ENCODE data around the gene NPY4R.
"Not testable (repeated sequence)": the region's sequence is repeated elsewhere in the genome, so short reads cannot be mapped to it uniquely, and the experiment has no call there.

NPY4R gene

DNA sequence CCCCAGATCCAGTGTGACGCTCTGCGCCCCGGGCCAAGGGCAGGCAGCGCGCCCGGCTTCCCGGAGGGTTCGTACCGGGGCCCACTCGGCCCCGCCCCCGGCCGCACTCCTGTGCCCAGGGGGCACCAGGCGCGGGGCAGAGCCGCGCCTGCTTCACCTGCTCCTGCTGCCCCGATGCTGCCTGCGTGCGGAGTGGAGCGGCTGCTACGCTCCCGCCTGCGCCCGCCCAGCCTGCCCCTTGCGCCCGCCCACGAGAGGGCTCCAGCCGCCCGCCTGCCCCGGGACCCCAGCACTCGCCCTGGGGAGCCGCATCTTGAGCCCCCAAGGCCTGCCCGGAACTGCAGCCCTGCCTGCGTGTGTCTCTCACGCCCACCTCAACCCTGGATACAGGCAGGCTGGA is at the start of gene NPY4R:
TSS of gene NPY4R (minus strand) at position 194 of the 400 bp plus-strand sequence. CDS start 3,323 bp downstream, outside the sequence.
- DNase-seq (ENCODE audit: low spot score); H3K27me3 ChIP-seq (ENCODE audit: insufficient read depth, poor library complexity, severe bottlenecking); H3K4me3 ChIP-seq (ENCODE audit: severe bottlenecking); H3K36me3 ChIP-seq (ENCODE audit: low read depth); H3K4me1 ChIP-seq (ENCODE audit: insufficient read depth, poor library complexity, severe bottlenecking); H3K9me3 ChIP-seq (ENCODE audit: severe bottlenecking); H3K27ac ChIP-seq (ENCODE audit: poor library complexity, severe bottlenecking): not testable (repeated sequence)
- peak; percentile 34; the same call in 2 of the 3 replicates for ATAC-seq (ENCODE audit: low read depth)

DNA sequence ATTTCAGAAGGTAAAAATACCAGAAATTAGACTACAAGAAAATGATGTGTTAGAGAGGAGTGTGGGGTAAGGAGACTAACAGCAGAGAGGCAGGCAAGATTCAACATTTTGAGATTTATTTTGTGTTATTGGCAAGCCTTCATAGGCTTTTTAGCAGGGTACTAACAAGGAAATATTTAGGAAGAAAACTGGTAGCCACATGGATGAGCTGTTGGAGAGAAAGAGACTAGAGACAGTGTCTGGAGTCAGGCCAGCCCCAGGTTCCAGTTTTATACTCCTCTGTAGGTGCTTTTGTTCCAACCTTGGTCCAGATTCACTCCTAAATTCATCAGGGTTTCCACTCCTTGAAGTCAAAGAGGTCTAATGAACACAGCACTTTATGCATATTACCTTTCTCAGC is 49.6 kb upstream of the NPY4R start:
- TF ChIP-seq CTCF (IDR thresholded peaks at IDR 0.05; ENCODE audit: poor library complexity, severe bottlenecking) = no peak
- H3K4me1 ChIP-seq (ENCODE audit: insufficient read depth, poor library complexity, severe bottlenecking) = peaks cover 3% of the 10 kb centered on the region
- H3K4me3 ChIP-seq (ENCODE audit: severe bottlenecking) = no peak overlapping the region
- H3K27me3 ChIP-seq (ENCODE audit: insufficient read depth, poor library complexity, severe bottlenecking) = no peaks in the 10 kb centered on the region
- H3K9me3 ChIP-seq (ENCODE audit: severe bottlenecking) = no peaks in the 10 kb centered on the region
- ATAC-seq (ENCODE audit: low read depth) = no peak
- no peak overlapping the region for H3K27ac ChIP-seq (ENCODE audit: poor library complexity, severe bottlenecking)
- DNase-seq (ENCODE audit: low spot score) = no peak
- H3K36me3 ChIP-seq (ENCODE audit: low read depth) = no peaks in the 10 kb centered on the region

- no peak for DNase-seq (ENCODE audit: low spot score)
- Histone ChIP-seq H3K4me3 (ENCODE audit: severe bottlenecking) (no peak overlapping the region), H3K4me1 (ENCODE audit: insufficient read depth, poor library complexity, severe bottlenecking) (peaks cover 3% of the 10 kb centered on the region), H3K27me3 (ENCODE audit: insufficient read depth, poor library complexity, severe bottlenecking) (no peaks in the 10 kb centered on the region), H3K36me3 (ENCODE audit: low read depth) (no peaks in the 10 kb centered on the region), H3K9me3 (ENCODE audit: severe bottlenecking) (no peaks in the 10 kb centered on the region), H3K27ac (ENCODE audit: poor library complexity, severe bottlenecking) (no peak overlapping the region)
- no peak for ATAC-seq (ENCODE audit: low read depth)
- no peak for TF ChIP-seq CTCF (IDR thresholded peaks at IDR 0.05; ENCODE audit: poor library complexity, severe bottlenecking)
These were observed 49.1 kb upstream of the NPY4R start for GRCh38 chr10:46514899-46515298.

DNA sequence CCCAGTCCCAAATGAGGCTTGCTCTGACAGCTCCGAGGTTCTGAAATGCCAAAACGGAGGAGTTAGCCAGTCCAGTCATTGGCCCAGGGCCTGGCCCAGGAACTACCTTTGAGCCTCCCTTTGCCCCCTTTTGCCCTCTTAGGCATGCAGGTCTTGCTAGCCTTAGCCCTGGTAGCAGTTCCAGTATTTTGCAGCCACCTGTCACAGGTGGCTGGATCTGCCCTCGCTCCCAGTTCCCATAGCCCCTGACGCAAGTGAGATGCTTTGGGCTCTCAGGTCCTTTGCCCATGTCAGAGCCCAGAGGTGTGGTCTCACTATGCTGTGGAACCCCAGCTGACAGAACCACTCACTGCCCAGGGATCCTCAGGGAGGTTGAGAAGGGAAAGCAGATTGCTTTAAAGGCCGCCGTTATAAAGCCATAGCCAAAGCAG is 48.7 kb upstream of the NPY4R start:
- no peak for TF ChIP-seq CTCF (IDR thresholded peaks at IDR 0.05; ENCODE audit: poor library complexity, severe bottlenecking)
- ATAC-seq (ENCODE audit: low read depth) (no peak), DNase-seq (ENCODE audit: low spot score) (no peak)
- Histone ChIP-seq H3K4me3 (ENCODE audit: severe bottlenecking) (no peak overlapping the region), H3K27me3 (ENCODE audit: insufficient read depth, poor library complexity, severe bottlenecking) (no peaks in the 10 kb centered on the region), H3K27ac (ENCODE audit: poor library complexity, severe bottlenecking) (no peak overlapping the region), H3K9me3 (ENCODE audit: severe bottlenecking) (no peaks in the 10 kb centered on the region), H3K4me1 (ENCODE audit: insufficient read depth, poor library complexity, severe bottlenecking) (peaks cover 3% of the 10 kb centered on the region), H3K36me3 (ENCODE audit: low read depth) (no peaks in the 10 kb centered on the region)

DNA sequence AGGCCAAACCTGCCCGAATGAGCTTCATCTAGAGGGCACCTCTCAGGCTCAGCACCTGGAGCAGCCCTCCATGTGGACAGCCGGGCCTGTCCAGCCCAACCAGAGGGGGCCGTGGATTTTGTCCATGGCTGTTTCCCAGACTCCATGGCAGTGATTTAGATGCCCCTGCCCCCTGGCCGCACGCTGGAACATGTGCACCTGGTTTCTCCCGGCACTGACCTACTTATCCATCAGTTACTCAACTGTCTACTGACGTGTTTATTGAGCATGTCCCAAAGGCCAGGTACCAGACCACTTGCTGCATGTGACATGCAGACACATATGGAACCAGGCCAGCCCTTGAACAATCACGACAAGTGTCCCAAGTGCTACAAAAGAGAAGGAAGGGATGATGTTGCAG is 47.6 kb upstream of the NPY4R start:
- not testable (repeated sequence) for H3K36me3 ChIP-seq (ENCODE audit: low read depth); H3K27me3 ChIP-seq (ENCODE audit: insufficient read depth, poor library complexity, severe bottlenecking); ATAC-seq (ENCODE audit: low read depth); H3K9me3 ChIP-seq (ENCODE audit: severe bottlenecking); DNase-seq (ENCODE audit: low spot score); H3K27ac ChIP-seq (ENCODE audit: poor library complexity, severe bottlenecking); H3K4me3 ChIP-seq (ENCODE audit: severe bottlenecking); H3K4me1 ChIP-seq (ENCODE audit: insufficient read depth, poor library complexity, severe bottlenecking)

DNA sequence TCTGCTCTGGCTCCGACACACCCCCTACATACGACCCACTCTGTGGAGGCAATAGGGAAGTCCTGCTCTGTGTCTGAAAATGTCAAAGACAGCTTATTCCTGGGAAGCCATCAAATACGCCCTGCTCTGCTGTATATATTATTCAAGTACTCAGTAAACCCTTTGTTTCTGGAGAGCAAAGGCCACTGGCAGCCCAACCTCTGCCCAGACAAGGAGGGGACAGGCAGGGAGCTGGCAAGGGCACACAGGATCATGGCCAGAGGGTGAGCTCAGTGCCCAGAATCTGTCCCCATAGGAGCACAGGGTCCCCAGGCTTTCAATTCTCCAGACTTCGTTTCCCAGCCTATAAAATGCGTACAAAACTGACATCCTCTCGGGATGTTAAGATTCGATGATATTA is 47.0 kb upstream of the NPY4R start:
- not testable (repeated sequence) for DNase-seq (ENCODE audit: low spot score); H3K4me3 ChIP-seq (ENCODE audit: severe bottlenecking); H3K36me3 ChIP-seq (ENCODE audit: low read depth); H3K27ac ChIP-seq (ENCODE audit: poor library complexity, severe bottlenecking); ATAC-seq (ENCODE audit: low read depth); H3K27me3 ChIP-seq (ENCODE audit: insufficient read depth, poor library complexity, severe bottlenecking); H3K9me3 ChIP-seq (ENCODE audit: severe bottlenecking); H3K4me1 ChIP-seq (ENCODE audit: insufficient read depth, poor library complexity, severe bottlenecking)

- ATAC-seq (ENCODE audit: low read depth) = peak; percentile 79
- not testable (repeated sequence) for H3K36me3 ChIP-seq (ENCODE audit: low read depth); H3K27me3 ChIP-seq (ENCODE audit: insufficient read depth, poor library complexity, severe bottlenecking); H3K27ac ChIP-seq (ENCODE audit: poor library complexity, severe bottlenecking); H3K9me3 ChIP-seq (ENCODE audit: severe bottlenecking); DNase-seq (ENCODE audit: low spot score); H3K4me3 ChIP-seq (ENCODE audit: severe bottlenecking); H3K4me1 ChIP-seq (ENCODE audit: insufficient read depth, poor library complexity, severe bottlenecking)
These were observed 46.2 kb upstream of the NPY4R start for GRCh38 chr10:46512002-46512401.

- not testable (repeated sequence) for H3K4me3 ChIP-seq (ENCODE audit: severe bottlenecking); H3K36me3 ChIP-seq (ENCODE audit: low read depth); H3K9me3 ChIP-seq (ENCODE audit: severe bottlenecking); H3K4me1 ChIP-seq (ENCODE audit: insufficient read depth, poor library complexity, severe bottlenecking); H3K27me3 ChIP-seq (ENCODE audit: insufficient read depth, poor library complexity, severe bottlenecking); H3K27ac ChIP-seq (ENCODE audit: poor library complexity, severe bottlenecking); ATAC-seq (ENCODE audit: low read depth); DNase-seq (ENCODE audit: low spot score)
These were observed 34.2 kb upstream of the NPY4R start for GRCh38 chr10:46499990-46500389.

GRCh38 chr10:46498985-46499703 is 33.4 kb upstream of the NPY4R start:
- H3K27me3 ChIP-seq (ENCODE audit: insufficient read depth, poor library complexity, severe bottlenecking); H3K36me3 ChIP-seq (ENCODE audit: low read depth); H3K4me3 ChIP-seq (ENCODE audit: severe bottlenecking); H3K4me1 ChIP-seq (ENCODE audit: insufficient read depth, poor library complexity, severe bottlenecking); DNase-seq (ENCODE audit: low spot score); ATAC-seq (ENCODE audit: low read depth); H3K27ac ChIP-seq (ENCODE audit: poor library complexity, severe bottlenecking); H3K9me3 ChIP-seq (ENCODE audit: severe bottlenecking): not testable (repeated sequence)
